ENCODE measurements around the gene HELZ. TPM values are rescaled to one million over a fixed set of nuclear protein-coding genes. Genes with fewer than 3 reads are reported as not detected.
A peak's percentile ranks its signal among the peaks of the same experiment; 100 is the strongest.

Gene HELZ
- polyA plus RNA-seq, 1 of the 3 experiments (the other 2 are of a cell fraction) = 4.3 TPM

DNA sequence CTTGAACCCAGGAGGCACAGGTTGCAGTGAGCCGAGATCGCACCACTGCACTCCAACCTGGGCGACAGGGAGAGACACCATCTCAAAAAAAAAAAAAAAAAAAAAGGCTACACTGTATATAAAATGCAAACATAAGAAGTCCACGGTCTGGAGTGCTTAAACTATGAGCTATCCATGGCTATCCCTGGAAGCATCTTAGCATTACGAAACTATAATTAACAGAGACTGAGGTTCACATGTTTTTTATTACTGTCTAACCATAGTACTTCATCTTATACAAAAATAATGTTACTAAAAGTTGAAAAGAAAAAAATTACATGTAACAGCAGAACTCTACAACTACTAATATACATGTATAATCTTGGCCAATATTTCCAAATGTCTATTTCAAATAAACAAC is 32.8 kb downstream of the HELZ start:
- 85% methylated on average over 5 of the region's 5 CpGs for WGBS (ENCODE audit: low lambda C conversion rate)
- Histone ChIP-seq H3K9ac (no peak overlapping the region), H2AFZ (ENCODE audit: low read depth) (no peak overlapping the region), H3K4me1 (ENCODE audit: control insufficient read depth in 1 of 2, insufficient read depth in 2 of 2, low read depth in 1 of 2, low read length in 1 of 2) (peaks cover 12 to 17% of the 10 kb centered on the region in 2 experiments), H4K20me1 (ENCODE audit: insufficient read depth) (no peaks in the 10 kb centered on the region), H3K4me3 (ENCODE audit: low read depth in 2 of 2, low read length in 1 of 2) (no peak overlapping the region), H3K9me2 (no peaks in the 10 kb centered on the region), H3K79me2 (ENCODE audit: insufficient read depth) (peaks cover 26% of the 10 kb centered on the region; the same call in 1 of the 2 replicates), H3F3A (replicated peaks; ENCODE audit: insufficient read depth) (peaks cover 7% of the 10 kb centered on the region), H3K27me3 (ENCODE audit: insufficient read depth) (no peaks in the 10 kb centered on the region), H3K36me3 (replicated peaks in 1 of 2; ENCODE audit: control insufficient read depth in 1 of 2, insufficient read depth in 2 of 2, low read length in 1 of 2) (peaks cover 9 to 28% of the 10 kb centered on the region in 2 experiments), H3K4me2 (peak overlapping the region; percentile 23; the same call in 1 of the 2 replicates), H3K27ac (ENCODE audit: low read depth in 2 of 2, low read length in 1 of 2) (peak overlapping the region in 1 of 2 experiments; percentile 26; a peak in 2 of 4 replicates), H3K9me3 (no peaks in the 10 kb centered on the region)
- no peak for TF ChIP-seq TCF12 (IDR thresholded peaks at IDR 0.05)
- ChIA-PET POLR2A (no interaction called here), CTCF (interaction anchor here (0.6 to 1.6 kb wide), 6 partner anchors 9 to 567 kb away, joined by 3 to 12 read pairs (median 4); no protein-coding TSS in a partner anchor)
- no peak for DNase-seq

DNA sequence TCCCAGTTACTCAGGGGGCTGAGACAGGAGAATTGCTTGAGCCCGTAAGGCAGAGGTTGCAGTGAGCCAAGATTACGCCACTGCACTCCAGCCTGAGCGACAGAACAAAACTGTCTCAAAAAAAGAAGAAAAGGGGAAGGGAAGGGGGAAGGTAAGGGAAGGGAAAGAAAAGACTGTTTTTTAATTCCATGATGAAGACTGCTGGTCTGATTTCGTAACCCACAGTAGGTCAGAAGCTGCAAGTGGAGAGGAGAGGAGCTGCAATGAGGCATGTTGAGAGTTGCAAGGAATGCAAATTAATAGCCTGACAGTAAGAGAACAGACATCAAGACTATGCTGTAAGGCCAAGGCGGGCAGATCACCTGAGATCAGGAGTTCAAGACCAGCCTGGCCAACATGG is 33.3 kb downstream of the HELZ start:
- Histone ChIP-seq H3K9me3 (no peaks in the 10 kb centered on the region), H3F3A (replicated peaks; ENCODE audit: insufficient read depth) (peaks cover 7% of the 10 kb centered on the region), H3K27ac (ENCODE audit: low read depth in 2 of 2, low read length in 1 of 2) (no peak overlapping the region), H3K9ac (no peak overlapping the region), H3K4me3 (ENCODE audit: low read depth in 2 of 2, low read length in 1 of 2) (no peak overlapping the region), H3K27me3 (ENCODE audit: insufficient read depth) (no peaks in the 10 kb centered on the region), H3K9me2 (no peaks in the 10 kb centered on the region), H4K20me1 (ENCODE audit: insufficient read depth) (no peaks in the 10 kb centered on the region), H3K36me3 (replicated peaks in 1 of 2; ENCODE audit: control insufficient read depth in 1 of 2, insufficient read depth in 2 of 2, low read length in 1 of 2) (peaks cover 5 to 28% of the 10 kb centered on the region in 2 experiments), H3K4me1 (ENCODE audit: control insufficient read depth in 1 of 2, insufficient read depth in 2 of 2, low read depth in 1 of 2, low read length in 1 of 2) (peaks cover 11 to 17% of the 10 kb centered on the region in 2 experiments), H3K4me2 (no peak overlapping the region), H2AFZ (ENCODE audit: low read depth) (no peak overlapping the region), H3K79me2 (ENCODE audit: insufficient read depth) (peaks cover 25% of the 10 kb centered on the region; the same call in 1 of the 2 replicates)
- POLR2A ChIA-PET = no interaction called here
- CTCF ChIA-PET = interaction anchor here (0.7 to 1.6 kb wide), 5 partner anchors 10 to 297 kb away, joined by 3 to 12 read pairs (median 3); no protein-coding TSS in a partner anchor
- TF ChIP-seq GABPA (IDR thresholded peaks at IDR 0.05; ENCODE audit: low read depth) (no peak), RXRA (IDR thresholded peaks at IDR 0.05; ENCODE audit: borderline replicate concordance, low read depth) (no peak), NFIC (IDR thresholded peaks at IDR 0.05; ENCODE audit: borderline replicate concordance) (no peak), YY1 (IDR thresholded peaks at IDR 0.05; ENCODE audit: low read depth) (no peak), FOXJ3 (CRISPR knock-in tag; IDR thresholded peaks at IDR 0.05) (no peak), MEF2A (IDR thresholded peaks at IDR 0.05; ENCODE audit: borderline replicate concordance, low read depth) (no peak), SIN3A (IDR thresholded peaks at IDR 0.05; ENCODE audit: borderline replicate concordance, low read depth, low read length) (no peak), RAD21 (IDR thresholded peaks at IDR 0.05; ENCODE audit: low read length) (no peak), RFX5 (IDR thresholded peaks at IDR 0.05; ENCODE audit: low read length) (no peak), TEAD4 (IDR thresholded peaks at IDR 0.05; ENCODE audit: borderline replicate concordance, insufficient read depth) (no peak), ELF1 (IDR thresholded peaks at IDR 0.05) (no peak)
- TF ChIP-seq, protein P1, sequence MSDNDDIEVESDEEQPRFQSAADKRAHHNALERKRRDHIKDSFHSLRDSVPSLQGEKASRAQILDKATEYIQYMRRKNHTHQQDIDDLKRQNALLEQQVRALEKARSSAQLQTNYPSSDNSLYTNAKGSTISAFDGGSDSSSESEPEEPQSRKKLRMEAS (IDR thresholded peaks at IDR 0.05; ENCODE audit: low read depth) = no peak
- TF ChIP-seq, protein P2, sequence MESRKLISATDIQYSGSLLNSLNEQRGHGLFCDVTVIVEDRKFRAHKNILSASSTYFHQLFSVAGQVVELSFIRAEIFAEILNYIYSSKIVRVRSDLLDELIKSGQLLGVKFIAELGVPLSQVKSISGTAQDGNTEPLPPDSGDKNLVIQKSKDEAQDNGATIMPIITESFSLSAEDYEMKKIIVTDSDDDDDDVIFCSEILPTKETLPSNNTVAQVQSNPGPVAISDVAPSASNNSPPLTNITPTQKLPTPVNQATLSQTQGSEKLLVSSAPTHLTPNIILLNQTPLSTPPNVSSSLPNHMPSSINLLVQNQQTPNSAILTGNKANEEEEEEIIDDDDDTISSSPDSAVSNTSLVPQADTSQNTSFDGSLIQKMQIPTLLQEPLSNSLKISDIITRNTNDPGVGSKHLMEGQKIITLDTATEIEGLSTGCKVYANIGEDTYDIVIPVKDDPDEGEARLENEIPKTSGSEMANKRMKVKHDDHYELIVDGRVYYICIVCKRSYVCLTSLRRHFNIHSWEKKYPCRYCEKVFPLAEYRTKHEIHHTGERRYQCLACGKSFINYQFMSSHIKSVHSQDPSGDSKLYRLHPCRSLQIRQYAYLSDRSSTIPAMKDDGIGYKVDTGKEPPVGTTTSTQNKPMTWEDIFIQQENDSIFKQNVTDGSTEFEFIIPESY (IDR thresholded peaks at IDR 0.05; ENCODE audit: borderline replicate concordance, low read depth) = no peak
- TF ChIP-seq, protein P3, sequence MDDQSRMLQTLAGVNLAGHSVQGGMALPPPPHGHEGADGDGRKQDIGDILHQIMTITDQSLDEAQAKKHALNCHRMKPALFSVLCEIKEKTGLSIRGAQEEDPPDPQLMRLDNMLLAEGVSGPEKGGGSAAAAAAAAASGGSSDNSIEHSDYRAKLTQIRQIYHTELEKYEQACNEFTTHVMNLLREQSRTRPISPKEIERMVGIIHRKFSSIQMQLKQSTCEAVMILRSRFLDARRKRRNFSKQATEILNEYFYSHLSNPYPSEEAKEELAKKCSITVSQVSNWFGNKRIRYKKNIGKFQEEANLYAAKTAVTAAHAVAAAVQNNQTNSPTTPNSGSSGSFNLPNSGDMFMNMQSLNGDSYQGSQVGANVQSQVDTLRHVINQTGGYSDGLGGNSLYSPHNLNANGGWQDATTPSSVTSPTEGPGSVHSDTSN (IDR thresholded peaks at IDR 0.05) = no peak
- TF ChIP-seq, protein P4, sequence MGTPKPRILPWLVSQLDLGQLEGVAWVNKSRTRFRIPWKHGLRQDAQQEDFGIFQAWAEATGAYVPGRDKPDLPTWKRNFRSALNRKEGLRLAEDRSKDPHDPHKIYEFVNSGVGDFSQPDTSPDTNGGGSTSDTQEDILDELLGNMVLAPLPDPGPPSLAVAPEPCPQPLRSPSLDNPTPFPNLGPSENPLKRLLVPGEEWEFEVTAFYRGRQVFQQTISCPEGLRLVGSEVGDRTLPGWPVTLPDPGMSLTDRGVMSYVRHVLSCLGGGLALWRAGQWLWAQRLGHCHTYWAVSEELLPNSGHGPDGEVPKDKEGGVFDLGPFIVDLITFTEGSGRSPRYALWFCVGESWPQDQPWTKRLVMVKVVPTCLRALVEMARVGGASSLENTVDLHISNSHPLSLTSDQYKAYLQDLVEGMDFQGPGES (IDR thresholded peaks at IDR 0.05; ENCODE audit: low read depth, low read length) = no peak
- TF ChIP-seq, protein P5, sequence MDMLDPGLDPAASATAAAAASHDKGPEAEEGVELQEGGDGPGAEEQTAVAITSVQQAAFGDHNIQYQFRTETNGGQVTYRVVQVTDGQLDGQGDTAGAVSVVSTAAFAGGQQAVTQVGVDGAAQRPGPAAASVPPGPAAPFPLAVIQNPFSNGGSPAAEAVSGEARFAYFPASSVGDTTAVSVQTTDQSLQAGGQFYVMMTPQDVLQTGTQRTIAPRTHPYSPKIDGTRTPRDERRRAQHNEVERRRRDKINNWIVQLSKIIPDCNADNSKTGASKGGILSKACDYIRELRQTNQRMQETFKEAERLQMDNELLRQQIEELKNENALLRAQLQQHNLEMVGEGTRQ (IDR thresholded peaks at IDR 0.05; ENCODE audit: borderline replicate concordance, low read depth, low read length) = no peak
- TF ChIP-seq, protein P6, sequence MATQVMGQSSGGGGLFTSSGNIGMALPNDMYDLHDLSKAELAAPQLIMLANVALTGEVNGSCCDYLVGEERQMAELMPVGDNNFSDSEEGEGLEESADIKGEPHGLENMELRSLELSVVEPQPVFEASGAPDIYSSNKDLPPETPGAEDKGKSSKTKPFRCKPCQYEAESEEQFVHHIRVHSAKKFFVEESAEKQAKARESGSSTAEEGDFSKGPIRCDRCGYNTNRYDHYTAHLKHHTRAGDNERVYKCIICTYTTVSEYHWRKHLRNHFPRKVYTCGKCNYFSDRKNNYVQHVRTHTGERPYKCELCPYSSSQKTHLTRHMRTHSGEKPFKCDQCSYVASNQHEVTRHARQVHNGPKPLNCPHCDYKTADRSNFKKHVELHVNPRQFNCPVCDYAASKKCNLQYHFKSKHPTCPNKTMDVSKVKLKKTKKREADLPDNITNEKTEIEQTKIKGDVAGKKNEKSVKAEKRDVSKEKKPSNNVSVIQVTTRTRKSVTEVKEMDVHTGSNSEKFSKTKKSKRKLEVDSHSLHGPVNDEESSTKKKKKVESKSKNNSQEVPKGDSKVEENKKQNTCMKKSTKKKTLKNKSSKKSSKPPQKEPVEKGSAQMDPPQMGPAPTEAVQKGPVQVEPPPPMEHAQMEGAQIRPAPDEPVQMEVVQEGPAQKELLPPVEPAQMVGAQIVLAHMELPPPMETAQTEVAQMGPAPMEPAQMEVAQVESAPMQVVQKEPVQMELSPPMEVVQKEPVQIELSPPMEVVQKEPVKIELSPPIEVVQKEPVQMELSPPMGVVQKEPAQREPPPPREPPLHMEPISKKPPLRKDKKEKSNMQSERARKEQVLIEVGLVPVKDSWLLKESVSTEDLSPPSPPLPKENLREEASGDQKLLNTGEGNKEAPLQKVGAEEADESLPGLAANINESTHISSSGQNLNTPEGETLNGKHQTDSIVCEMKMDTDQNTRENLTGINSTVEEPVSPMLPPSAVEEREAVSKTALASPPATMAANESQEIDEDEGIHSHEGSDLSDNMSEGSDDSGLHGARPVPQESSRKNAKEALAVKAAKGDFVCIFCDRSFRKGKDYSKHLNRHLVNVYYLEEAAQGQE (IDR thresholded peaks at IDR 0.05; ENCODE audit: low read depth, low read length) = no peak
- no peak for DNase-seq
- WGBS (ENCODE audit: low lambda C conversion rate) = 97% methylated on average over 5 of the region's 5 CpGs
